GM23248 (cell line): ENCODE measurements around the gene KRT8. TPM values are rescaled to one million over a fixed set of nuclear protein-coding genes. Genes with fewer than 3 reads are reported as not detected.

ENCODE experiments used
- DNase-seq: peaks from one replicate; pipeline ENCODE4 v3.0.0-alpha.2; 2015
- H2AFZ ChIP-seq: fragments of 200-600 bp; sonication (generic); 2 replicates; pipeline ENCODE4 v1.6.1; 2016; ENCODE audit warnings: antibody characterized with exemption
- H3F3A ChIP-seq: fragments of 200-600 bp; sonication (generic); 2 replicates; pipeline ENCODE4 v1.6.1; 2016; ENCODE audit warnings: mild to moderate bottlenecking, antibody characterized with exemption, mixed run types; ENCODE audit not compliant: insufficient read depth
- H3K27ac ChIP-seq: fragments of 200-600 bp; sonication (generic); 2 replicates; pipeline ENCODE4 v1.5.1; 2016; ENCODE audit warnings: mild to moderate bottlenecking
- H3K27me3 ChIP-seq: fragments of 200-600 bp; sonication (generic); replicated peaks from 2 replicates; pipeline ENCODE4 v1.6.1; 2016; ENCODE audit warnings: mild to moderate bottlenecking; ENCODE audit not compliant: insufficient read depth
- H3K36me3 ChIP-seq: fragments of 200-600 bp; sonication (generic); 2 replicates; pipeline ENCODE4 v1.6.1; 2016; ENCODE audit warnings: low read depth, mild to moderate bottlenecking
- H3K4me1 ChIP-seq: fragments of 200-600 bp; sonication (generic); 2 replicates; pipeline ENCODE4 v1.6.1; 2016; ENCODE audit warnings: mild to moderate bottlenecking; ENCODE audit not compliant: insufficient read depth
- H3K4me2 ChIP-seq: fragments of 200-600 bp; sonication (generic); one replicate; pipeline ENCODE4 v1.6.1; 2016; ENCODE audit warnings: mild to moderate bottlenecking; ENCODE audit not compliant: unreplicated experiment
- H3K4me3 ChIP-seq: fragments of 200-600 bp; sonication (generic); 2 replicates; pipeline ENCODE4 v1.5.1; 2016; ENCODE audit warnings: mild to moderate bottlenecking
- H3K79me2 ChIP-seq: fragments of 200-600 bp; sonication (generic); 2 replicates; pipeline ENCODE4 v1.6.1; 2016; ENCODE audit warnings: mild to moderate bottlenecking; ENCODE audit not compliant: insufficient read depth
- H3K9ac ChIP-seq: fragments of 200-600 bp; sonication (generic); 2 replicates; pipeline ENCODE4 v1.6.1; 2016; ENCODE audit warnings: mild to moderate bottlenecking
- H3K9me2 ChIP-seq: fragments of 200-600 bp; sonication (generic); 2 replicates; pipeline ENCODE4 v1.6.1; 2016; ENCODE audit warnings: mixed run types, mild to moderate bottlenecking, moderate library complexity; ENCODE audit not compliant: insufficient read depth
- H3K9me3 ChIP-seq: fragments of 200-600 bp; sonication (generic); one replicate; pipeline ENCODE4 v1.6.1; 2017; ENCODE audit warnings: low read depth
- H4K20me1 ChIP-seq: fragments of 200-600 bp; sonication (generic); 2 replicates; pipeline ENCODE4 v1.6.0; 2016; ENCODE audit not compliant: insufficient read depth
- EZH2 ChIP-seq: fragments of 200-600 bp; sonication (generic); IDR thresholded peaks from 2 replicates; pipeline ENCODE4 v1.6.1; 2018; ENCODE audit warnings: antibody characterized with exemption, mild to moderate bottlenecking; ENCODE audit not compliant: insufficient read depth, poor library complexity, severe bottlenecking
- EZH2phosphoT487 ChIP-seq: fragments of 200-600 bp; sonication (generic); IDR thresholded peaks from 2 replicates; pipeline ENCODE4 v1.6.1; 2018; ENCODE audit warnings: antibody characterized with exemption, moderate library complexity, mild to moderate bottlenecking, low read depth; ENCODE audit not compliant: insufficient read depth
- WGBS, 2 experiments: methylation state at CpG; one replicate each; pipeline ENCODE4 v1.1.6; 2015 to 2017; ENCODE audit warnings: low lambda C conversion rate in 2 of 2, low coverage in 1 of 2; ENCODE audit errors: missing lambda C conversion rate in 2 of 2; 5-methylcytosine and 5-hydroxymethylcytosine counted together
- in situ Hi-C: fragments of 300-500 bp; cut with MboI; formaldehyde crosslinking; loops from 2 replicates; pipeline ENCODE4 v1.15.0; 2020
- polyA plus RNA-seq: library from polyadenylated mRNA; unstranded; fragments of >200 nt; fragmentation: Nextera tagmentation; extraction: Ambion mirVana; gene quantifications from 2 replicates; pipeline ENCODE4 v1.2.1, GENCODE V29; 2016
- total RNA-seq: library from RNA; depleted of rRNA; stranded (reverse); fragments of >200 nt; shearing (Covaris generic); gene quantifications from 2 replicates; pipeline ENCODE4 v1.2.3, GENCODE V29; 2014

Gene KRT8
- total and polyA plus RNA-seq, 2 experiments from 2014 or later = 5.5 to 19.8 TPM

GRCh38 chr12:52879394-52880351, 25.2 kb downstream of the KRT8 start:
- in situ Hi-C loops = loop anchor here (10.0 kb wide), 1 partner anchor 725 kb away; no protein-coding TSS in a partner anchor
- no peak for TF ChIP-seq EZH2phosphoT487
- TF ChIP-seq EZH2 = no peak
- 9 to 12% methylated on average over 34 to 38 of the region's 38 CpGs for WGBS, 2 experiments
- DNase-seq = peak; percentile 92
- Histone ChIP-seq H3K9me3 (no peaks in the 10 kb centered on the region), H4K20me1 (no peaks in the 10 kb centered on the region), H3K4me1 (peaks cover 4% of the 10 kb centered on the region), H3K36me3 (no peaks in the 10 kb centered on the region), H3K27ac (no peak overlapping the region), H3K9me2 (no peaks in the 10 kb centered on the region), H3K79me2 (no peaks in the 10 kb centered on the region), H3K27me3 (no peaks in the 10 kb centered on the region), H3F3A (peaks cover 8% of the 10 kb centered on the region; the same call in 1 of the 2 replicates), H3K9ac (peak overlapping the region; percentile 60), H2AFZ (peak overlapping the region; percentile 67), H3K4me3 (peak overlapping the region; percentile 39; the same call in 1 of the 2 replicates), H3K4me2 (peak overlapping the region; percentile 57)

DNA sequence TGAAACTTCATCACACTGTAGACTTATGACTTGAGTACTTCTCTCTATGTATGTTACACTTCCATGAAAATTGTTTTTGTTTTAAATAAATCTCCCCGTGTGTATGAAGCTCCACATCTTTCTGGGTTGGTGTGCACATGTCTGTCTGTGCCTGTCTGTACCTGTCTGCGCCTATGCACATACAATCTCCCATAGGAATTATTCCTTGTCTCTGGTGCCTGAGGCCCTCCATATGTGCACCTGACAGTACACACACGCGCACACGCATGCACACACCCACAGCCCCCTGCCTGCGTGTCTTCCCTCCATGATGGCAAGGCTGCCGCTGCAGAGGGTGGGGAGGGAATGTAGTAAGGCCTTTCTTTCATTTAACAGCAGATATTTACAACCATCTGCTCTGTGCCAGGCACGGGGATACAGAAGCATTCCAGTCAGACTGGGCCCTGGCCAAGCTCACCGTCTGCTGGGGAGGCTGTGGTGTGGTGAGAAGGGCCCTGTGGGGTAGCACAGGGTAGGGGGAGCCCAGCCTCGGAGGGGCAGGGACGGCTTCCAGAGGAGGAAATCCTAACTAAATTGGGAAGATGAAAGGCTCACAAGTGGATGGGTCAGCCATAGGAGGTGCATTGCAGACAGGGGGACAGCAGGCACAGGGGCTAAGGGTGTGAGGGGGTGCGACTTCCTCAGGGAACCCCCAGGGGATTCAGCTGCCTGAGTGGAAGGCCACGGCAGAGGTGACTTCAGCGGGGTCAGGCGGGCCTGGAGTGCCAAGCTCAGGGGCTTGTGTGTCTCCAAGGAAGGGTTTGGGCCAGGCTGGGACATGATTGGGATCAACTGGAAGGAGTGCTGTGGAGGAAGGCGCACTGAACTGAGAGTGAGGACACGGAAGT, 26.1 kb downstream of the KRT8 start:
- Histone ChIP-seq H3K9me2 (no peaks in the 10 kb centered on the region), H3K9ac (peak overlapping the region; percentile 60), H3K79me2 (no peaks in the 10 kb centered on the region), H3K27me3 (no peaks in the 10 kb centered on the region), H3K4me1 (peaks cover 11% of the 10 kb centered on the region), H3K36me3 (no peaks in the 10 kb centered on the region), H3K4me3 (0 out of 2 replicates have a peak overlapping the region, but pooled peaks have one; percentile 39), H3K9me3 (no peaks in the 10 kb centered on the region), H3K27ac (no peak overlapping the region), H3F3A (peaks cover 10% of the 10 kb centered on the region; the same call in 1 of the 2 replicates), H2AFZ (peak overlapping the region; percentile 67), H3K4me2 (peak overlapping the region; percentile 57), H4K20me1 (no peaks in the 10 kb centered on the region)
- 63 to 69% methylated on average over 17 of the region's 17 CpGs for WGBS, 2 experiments
- no peak for TF ChIP-seq EZH2phosphoT487
- TF ChIP-seq EZH2 = no peak
- DNase-seq = no peak
- in situ Hi-C loops = loop anchor here (10.0 kb wide), 1 partner anchor 724 kb away; no protein-coding TSS in a partner anchor

DNA sequence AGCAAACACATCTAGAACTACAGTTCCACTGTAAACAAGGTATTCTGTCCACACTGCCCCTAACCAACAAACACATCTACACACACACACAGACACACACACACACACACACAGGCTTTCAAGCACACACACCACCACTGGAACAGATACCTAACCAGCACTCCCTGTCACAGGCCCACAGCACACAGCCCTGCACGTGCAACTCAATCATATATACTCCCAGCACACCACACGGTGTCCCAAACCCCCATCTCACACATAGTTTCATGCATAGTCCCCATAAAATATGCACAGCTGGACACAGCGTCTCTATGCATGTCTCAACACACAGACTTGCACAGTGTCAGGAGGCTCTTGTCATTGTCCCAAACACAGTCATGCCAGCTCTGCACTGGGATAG, 27.6 kb downstream of the KRT8 start:
- Histone ChIP-seq H3K9me3 (no peaks in the 10 kb centered on the region), H3K9me2 (no peaks in the 10 kb centered on the region), H2AFZ (no peak overlapping the region), H3K4me1 (peaks cover 20% of the 10 kb centered on the region), H3F3A (peaks cover 17% of the 10 kb centered on the region), H3K27ac (no peak overlapping the region), H3K4me2 (no peak overlapping the region), H3K4me3 (no peak overlapping the region), H4K20me1 (no peaks in the 10 kb centered on the region), H3K36me3 (no peaks in the 10 kb centered on the region), H3K9ac (no peak overlapping the region), H3K79me2 (no peaks in the 10 kb centered on the region), H3K27me3 (no peaks in the 10 kb centered on the region)
- in situ Hi-C loops = loop anchor here (10.0 kb wide), 1 partner anchor 722 kb away; no protein-coding TSS in a partner anchor
- WGBS, 2 experiments = 85 to 95% methylated on average over 3 of the region's 3 CpGs
- TF ChIP-seq EZH2phosphoT487 = no peak
- no peak for TF ChIP-seq EZH2
- no peak for DNase-seq

- H2AFZ ChIP-seq = no peak overlapping the region
- peaks cover 28% of the 10 kb centered on the region for H3K4me1 ChIP-seq
- TF ChIP-seq EZH2phosphoT487 (no peak), EZH2 (no peak)
- DNase-seq = no peak
- no peak overlapping the region for H3K4me3 ChIP-seq
- H3F3A ChIP-seq = peaks cover 26% of the 10 kb centered on the region
- no peaks in the 10 kb centered on the region for H4K20me1 ChIP-seq
- H3K9me2 ChIP-seq = no peaks in the 10 kb centered on the region
- 71 to 75% methylated on average over 6 to 7 of the region's 7 CpGs for WGBS, 2 experiments
- in situ Hi-C loops = loop anchor here (10.0 kb wide), 1 partner anchor 722 kb away; no protein-coding TSS in a partner anchor
- H3K27ac ChIP-seq = no peak overlapping the region
- H3K9ac ChIP-seq = no peak overlapping the region
- no peaks in the 10 kb centered on the region for H3K9me3 ChIP-seq
- no peaks in the 10 kb centered on the region for H3K79me2 ChIP-seq
- no peaks in the 10 kb centered on the region for H3K36me3 ChIP-seq
- H3K4me2 ChIP-seq = no peak overlapping the region
- no peaks in the 10 kb centered on the region for H3K27me3 ChIP-seq
Measured at GRCh38 chr12:52876372-52876771, 28.5 kb downstream of the KRT8 start.
